CD4-positive, alpha-beta T cell treated with Interleukin-4 for 1 hour (primary cell): ENCODE data around the gene COX20.
"Not testable (repeated sequence)": the region's sequence is repeated elsewhere in the genome, so short reads cannot be mapped to it uniquely, and the experiment has no call there.

Source experiments
- DNase-seq, 2 donors: peaks; one replicate each; pipeline ENCODE4 v3.0.0-alpha.2; 2020 to 2022

COX20 gene

GRCh38 chr1:244835276-244836134 is at the start of gene COX20:
Gene COX20, plus strand, starts transcription at chr1:244835658. Its CDS starts 57 bp downstream, at chr1:244835715.
- peak; percentile 85 to 91 for DNase-seq

GRCh38 chr1:244788493-244789275 is 46.8 kb upstream of the COX20 start:
- DNase-seq = no peak

- no peak for DNase-seq
Measured at GRCh38 chr1:244789276-244789580, 46.2 kb upstream of the COX20 start.

GRCh38 chr1:244789731-244790130 is 45.7 kb upstream of the COX20 start:
- DNase-seq = no peak

- DNase-seq = no peak
Measured at GRCh38 chr1:244791061-244791460, 44.4 kb upstream of the COX20 start.

GRCh38 chr1:244792188-244792850 is 43.1 kb upstream of the COX20 start:
- DNase-seq = no peak

GRCh38 chr1:244794071-244794470 is 41.4 kb upstream of the COX20 start:
- DNase-seq = no peak

GRCh38 chr1:244794516-244794915 is 40.9 kb upstream of the COX20 start:
- not testable (repeated sequence) for DNase-seq

- peak; percentile 45 to 63 for DNase-seq
Measured at GRCh38 chr1:244796719-244797406, 38.6 kb upstream of the COX20 start.

GRCh38 chr1:244800821-244801220 is 34.6 kb upstream of the COX20 start:
- DNase-seq = no peak

- peak; percentile 64 to 67 for DNase-seq
Measured at GRCh38 chr1:244801246-244801645, 34.2 kb upstream of the COX20 start.

- no peak for DNase-seq
Measured at GRCh38 chr1:244802041-244802440, 33.4 kb upstream of the COX20 start.

- no peak for DNase-seq
Measured at GRCh38 chr1:244802556-244803239, 32.8 kb upstream of the COX20 start.

- no peak for DNase-seq
Measured at GRCh38 chr1:244804841-244805240, 30.6 kb upstream of the COX20 start.

- DNase-seq = no peak
Measured at GRCh38 chr1:244807138-244807537, 28.3 kb upstream of the COX20 start.

- DNase-seq = no peak
Measured at GRCh38 chr1:244810221-244810620, 25.2 kb upstream of the COX20 start.

GRCh38 chr1:244813327-244813726 is 22.1 kb upstream of the COX20 start:
- DNase-seq = no peak

GRCh38 chr1:244815600-244816099 is 19.8 kb upstream of the COX20 start:
- DNase-seq = peak; percentile 9 to 36

GRCh38 chr1:244817415-244817894 is 18.0 kb upstream of the COX20 start:
- no peak for DNase-seq

- no peak for DNase-seq
Measured at GRCh38 chr1:244820131-244820530, 15.3 kb upstream of the COX20 start.

GRCh38 chr1:244821134-244821533 is 14.3 kb upstream of the COX20 start:
- no peak for DNase-seq

GRCh38 chr1:244822878-244823277 is 12.6 kb upstream of the COX20 start:
- DNase-seq = no peak
